Measurements from ENCODE around the gene RBP7.
"Not testable (repeated sequence)": the region's sequence is repeated elsewhere in the genome, so short reads cannot be mapped to it uniquely, and the experiment has no call there.

DNA sequence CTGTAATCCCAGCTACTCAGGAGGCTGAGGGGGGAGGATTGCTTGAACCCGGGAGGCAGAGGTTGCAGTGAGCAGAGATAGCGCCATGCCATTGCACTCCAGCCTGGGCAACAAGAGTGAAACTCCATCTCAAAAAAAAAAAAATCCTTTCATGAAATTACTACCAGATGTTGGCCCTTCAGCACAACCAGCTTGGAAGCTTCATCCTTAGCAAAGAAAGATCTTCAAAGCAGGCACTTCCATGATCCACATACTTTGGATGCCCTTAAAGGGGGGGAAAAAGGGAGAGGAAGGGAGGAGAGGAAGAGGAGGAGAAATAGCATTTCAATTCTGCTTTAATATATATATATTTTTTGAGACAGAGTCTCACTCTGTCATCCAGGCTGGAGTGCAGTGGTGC lies 23.6 kb downstream of the RBP7 start:
- TF ChIP-seq, protein P1, sequence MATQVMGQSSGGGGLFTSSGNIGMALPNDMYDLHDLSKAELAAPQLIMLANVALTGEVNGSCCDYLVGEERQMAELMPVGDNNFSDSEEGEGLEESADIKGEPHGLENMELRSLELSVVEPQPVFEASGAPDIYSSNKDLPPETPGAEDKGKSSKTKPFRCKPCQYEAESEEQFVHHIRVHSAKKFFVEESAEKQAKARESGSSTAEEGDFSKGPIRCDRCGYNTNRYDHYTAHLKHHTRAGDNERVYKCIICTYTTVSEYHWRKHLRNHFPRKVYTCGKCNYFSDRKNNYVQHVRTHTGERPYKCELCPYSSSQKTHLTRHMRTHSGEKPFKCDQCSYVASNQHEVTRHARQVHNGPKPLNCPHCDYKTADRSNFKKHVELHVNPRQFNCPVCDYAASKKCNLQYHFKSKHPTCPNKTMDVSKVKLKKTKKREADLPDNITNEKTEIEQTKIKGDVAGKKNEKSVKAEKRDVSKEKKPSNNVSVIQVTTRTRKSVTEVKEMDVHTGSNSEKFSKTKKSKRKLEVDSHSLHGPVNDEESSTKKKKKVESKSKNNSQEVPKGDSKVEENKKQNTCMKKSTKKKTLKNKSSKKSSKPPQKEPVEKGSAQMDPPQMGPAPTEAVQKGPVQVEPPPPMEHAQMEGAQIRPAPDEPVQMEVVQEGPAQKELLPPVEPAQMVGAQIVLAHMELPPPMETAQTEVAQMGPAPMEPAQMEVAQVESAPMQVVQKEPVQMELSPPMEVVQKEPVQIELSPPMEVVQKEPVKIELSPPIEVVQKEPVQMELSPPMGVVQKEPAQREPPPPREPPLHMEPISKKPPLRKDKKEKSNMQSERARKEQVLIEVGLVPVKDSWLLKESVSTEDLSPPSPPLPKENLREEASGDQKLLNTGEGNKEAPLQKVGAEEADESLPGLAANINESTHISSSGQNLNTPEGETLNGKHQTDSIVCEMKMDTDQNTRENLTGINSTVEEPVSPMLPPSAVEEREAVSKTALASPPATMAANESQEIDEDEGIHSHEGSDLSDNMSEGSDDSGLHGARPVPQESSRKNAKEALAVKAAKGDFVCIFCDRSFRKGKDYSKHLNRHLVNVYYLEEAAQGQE (IDR thresholded peaks at IDR 0.05; ENCODE audit: low read depth, low read length): not testable (repeated sequence)
- TF ChIP-seq POLR2A (IDR thresholded peaks at IDR 0.05; ENCODE audit: low read depth, low read length); POLR2AphosphoS5 (IDR thresholded peaks at IDR 0.05; ENCODE audit: low read length); JUNB (IDR thresholded peaks at IDR 0.05); FOXK2 (IDR thresholded peaks at IDR 0.05); STAT3 (IDR thresholded peaks at IDR 0.05; ENCODE audit: low read depth, low read length); TCF3 (IDR thresholded peaks at IDR 0.05; ENCODE audit: borderline replicate concordance, insufficient read depth, low read depth, low read length); MYB (IDR thresholded peaks at IDR 0.05; ENCODE audit: borderline replicate concordance, low read depth, low read length); ZBED1 (IDR thresholded peaks at IDR 0.05; ENCODE audit: borderline replicate concordance); POU2F2 (IDR thresholded peaks at IDR 0.05; ENCODE audit: borderline replicate concordance, low read depth, low read length); RCOR1 (conservative IDR thresholded peaks at IDR 0.05; ENCODE audit: low read depth, low read length): not testable (repeated sequence)
- TF ChIP-seq, protein P2, sequence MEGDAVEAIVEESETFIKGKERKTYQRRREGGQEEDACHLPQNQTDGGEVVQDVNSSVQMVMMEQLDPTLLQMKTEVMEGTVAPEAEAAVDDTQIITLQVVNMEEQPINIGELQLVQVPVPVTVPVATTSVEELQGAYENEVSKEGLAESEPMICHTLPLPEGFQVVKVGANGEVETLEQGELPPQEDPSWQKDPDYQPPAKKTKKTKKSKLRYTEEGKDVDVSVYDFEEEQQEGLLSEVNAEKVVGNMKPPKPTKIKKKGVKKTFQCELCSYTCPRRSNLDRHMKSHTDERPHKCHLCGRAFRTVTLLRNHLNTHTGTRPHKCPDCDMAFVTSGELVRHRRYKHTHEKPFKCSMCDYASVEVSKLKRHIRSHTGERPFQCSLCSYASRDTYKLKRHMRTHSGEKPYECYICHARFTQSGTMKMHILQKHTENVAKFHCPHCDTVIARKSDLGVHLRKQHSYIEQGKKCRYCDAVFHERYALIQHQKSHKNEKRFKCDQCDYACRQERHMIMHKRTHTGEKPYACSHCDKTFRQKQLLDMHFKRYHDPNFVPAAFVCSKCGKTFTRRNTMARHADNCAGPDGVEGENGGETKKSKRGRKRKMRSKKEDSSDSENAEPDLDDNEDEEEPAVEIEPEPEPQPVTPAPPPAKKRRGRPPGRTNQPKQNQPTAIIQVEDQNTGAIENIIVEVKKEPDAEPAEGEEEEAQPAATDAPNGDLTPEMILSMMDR (IDR thresholded peaks at IDR 0.05 in 2 of 3, conservative IDR thresholded peaks at IDR 0.05 in 1 of 3; ENCODE audit: control insufficient read depth in 2 of 3, extremely low read depth in 1 of 3, insufficient read depth in 1 of 3, low read depth in 3 of 3, low read length in 3 of 3): not testable (repeated sequence)
